HFFc6 (cell line): ENCODE results near the gene HNRNPL. TPM values are rescaled to one million over a fixed set of nuclear protein-coding genes. Genes with fewer than 3 reads are reported as not detected.
"Not testable (repeated sequence)": the region's sequence is repeated elsewhere in the genome, so short reads cannot be mapped to it uniquely, and the experiment has no call there.

Source experiments
- DNase-seq: peaks from one replicate; pipeline ENCODE4 v3.0.0-alpha.2; 2018
- H3K27ac Mint-ChIP-seq: 2 replicates; pipeline ENCODE4 v1.8.0; 2020; ENCODE audit warnings: mild to moderate bottlenecking, mixed read lengths
- H3K27me3 Mint-ChIP-seq: 2 replicates; pipeline ENCODE4 v1.8.0; 2021; ENCODE audit warnings: mild to moderate bottlenecking, moderate library complexity, mixed read lengths; ENCODE audit not compliant: insufficient read depth
- H3K36me3 Mint-ChIP-seq: 2 replicates; pipeline ENCODE4 v1.8.0; 2021; ENCODE audit warnings: low read depth, mixed read lengths
- H3K4me1 Mint-ChIP-seq: 2 replicates; pipeline ENCODE4 v1.8.0; 2020; ENCODE audit warnings: low read depth, mixed read lengths
- H3K4me3 Mint-ChIP-seq: 2 replicates; pipeline ENCODE4 v1.8.0; 2020; ENCODE audit warnings: mild to moderate bottlenecking, moderate library complexity, mixed read lengths
- H3K9me3 Mint-ChIP-seq: 2 replicates; pipeline ENCODE4 v1.8.0; 2020; ENCODE audit warnings: mild to moderate bottlenecking, mixed read lengths
- total RNA-seq, 6 experiments: library from RNA; stranded (reverse); fragmentation: NEBNext Ultra II Directional; extraction: Animal tissue kit (Norgen Biotek cat#: 25700); gene quantifications; 2 replicates in 1 of 6; 3 replicates in 5 of 6; pipeline ENCODE4 v1.2.3, GENCODE V29; 2021
- TF ChIP-seq, protein P1 (sequence below): fragments of 200-600 bp; sonication (generic); IDR thresholded peaks from 2 replicates; pipeline ENCODE4 v1.5.0; 2021; ENCODE audit warnings: antibody characterized with exemption, mild to moderate bottlenecking

The HNRNPL gene
- total RNA-seq, 6 experiments from 2014 or later: 337 to 467 (median 441) TPM

DNA sequence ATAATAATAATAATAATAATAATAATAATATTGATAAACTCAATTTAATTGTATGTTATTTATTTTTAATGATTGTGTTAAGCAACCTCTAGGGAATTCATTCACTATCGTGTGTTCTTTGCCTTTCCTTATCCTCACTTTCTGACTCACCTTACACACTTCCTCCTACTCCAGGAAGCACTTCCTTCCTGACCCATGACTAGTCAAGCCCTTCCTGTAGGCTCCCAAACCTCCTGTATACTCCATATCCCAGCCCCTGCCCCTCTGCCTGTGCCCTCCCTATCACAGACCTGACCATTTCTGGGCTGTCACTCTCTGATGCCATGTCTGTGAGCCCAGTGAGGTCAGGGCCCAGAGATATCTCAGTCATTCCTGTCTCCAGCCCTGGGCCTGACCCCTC is 44.6 kb downstream of the HNRNPL start:
- Mint-ChIP-seq H3K27me3 (no peaks in the 10 kb centered on the region; the same call in none of the 2 replicates), H3K9me3 (no peaks in the 10 kb centered on the region), H3K36me3 (no peaks in the 10 kb centered on the region), H3K4me3 (no peak overlapping the region), H3K27ac (no peak overlapping the region; the same call in 1 of the 2 replicates), H3K4me1 (peaks cover 5% of the 10 kb centered on the region)
- DNase-seq: no peak
- TF ChIP-seq, protein P1, sequence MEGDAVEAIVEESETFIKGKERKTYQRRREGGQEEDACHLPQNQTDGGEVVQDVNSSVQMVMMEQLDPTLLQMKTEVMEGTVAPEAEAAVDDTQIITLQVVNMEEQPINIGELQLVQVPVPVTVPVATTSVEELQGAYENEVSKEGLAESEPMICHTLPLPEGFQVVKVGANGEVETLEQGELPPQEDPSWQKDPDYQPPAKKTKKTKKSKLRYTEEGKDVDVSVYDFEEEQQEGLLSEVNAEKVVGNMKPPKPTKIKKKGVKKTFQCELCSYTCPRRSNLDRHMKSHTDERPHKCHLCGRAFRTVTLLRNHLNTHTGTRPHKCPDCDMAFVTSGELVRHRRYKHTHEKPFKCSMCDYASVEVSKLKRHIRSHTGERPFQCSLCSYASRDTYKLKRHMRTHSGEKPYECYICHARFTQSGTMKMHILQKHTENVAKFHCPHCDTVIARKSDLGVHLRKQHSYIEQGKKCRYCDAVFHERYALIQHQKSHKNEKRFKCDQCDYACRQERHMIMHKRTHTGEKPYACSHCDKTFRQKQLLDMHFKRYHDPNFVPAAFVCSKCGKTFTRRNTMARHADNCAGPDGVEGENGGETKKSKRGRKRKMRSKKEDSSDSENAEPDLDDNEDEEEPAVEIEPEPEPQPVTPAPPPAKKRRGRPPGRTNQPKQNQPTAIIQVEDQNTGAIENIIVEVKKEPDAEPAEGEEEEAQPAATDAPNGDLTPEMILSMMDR: no peak

DNA sequence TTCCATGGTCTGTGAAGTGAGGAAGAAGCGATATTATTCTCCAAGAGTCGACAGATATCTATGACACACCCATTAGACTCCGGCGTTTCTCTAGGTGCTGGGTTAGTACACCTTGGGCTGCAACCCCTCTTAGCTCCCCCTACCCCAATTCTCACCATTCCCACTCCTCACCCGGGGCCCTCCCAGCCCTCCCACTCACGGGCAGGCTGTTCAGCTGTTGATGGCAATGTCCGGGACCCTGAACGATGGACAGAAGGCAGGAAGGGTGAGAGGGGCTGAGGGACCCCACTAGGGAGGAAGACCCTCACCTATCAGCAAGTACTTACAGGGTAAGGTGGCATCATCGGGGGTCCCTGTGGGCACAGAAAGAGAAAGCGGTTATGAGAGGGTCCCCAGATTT is 46.2 kb downstream of the HNRNPL start:
- Mint-ChIP-seq H3K4me1 (peaks cover 12% of the 10 kb centered on the region), H3K27me3 (no peaks in the 10 kb centered on the region; the same call in none of the 2 replicates), H3K36me3 (no peaks in the 10 kb centered on the region), H3K4me3 (no peak overlapping the region), H3K9me3 (no peaks in the 10 kb centered on the region), H3K27ac (no peak overlapping the region)
- DNase-seq: no peak
- TF ChIP-seq, protein P1: no peak

DNA sequence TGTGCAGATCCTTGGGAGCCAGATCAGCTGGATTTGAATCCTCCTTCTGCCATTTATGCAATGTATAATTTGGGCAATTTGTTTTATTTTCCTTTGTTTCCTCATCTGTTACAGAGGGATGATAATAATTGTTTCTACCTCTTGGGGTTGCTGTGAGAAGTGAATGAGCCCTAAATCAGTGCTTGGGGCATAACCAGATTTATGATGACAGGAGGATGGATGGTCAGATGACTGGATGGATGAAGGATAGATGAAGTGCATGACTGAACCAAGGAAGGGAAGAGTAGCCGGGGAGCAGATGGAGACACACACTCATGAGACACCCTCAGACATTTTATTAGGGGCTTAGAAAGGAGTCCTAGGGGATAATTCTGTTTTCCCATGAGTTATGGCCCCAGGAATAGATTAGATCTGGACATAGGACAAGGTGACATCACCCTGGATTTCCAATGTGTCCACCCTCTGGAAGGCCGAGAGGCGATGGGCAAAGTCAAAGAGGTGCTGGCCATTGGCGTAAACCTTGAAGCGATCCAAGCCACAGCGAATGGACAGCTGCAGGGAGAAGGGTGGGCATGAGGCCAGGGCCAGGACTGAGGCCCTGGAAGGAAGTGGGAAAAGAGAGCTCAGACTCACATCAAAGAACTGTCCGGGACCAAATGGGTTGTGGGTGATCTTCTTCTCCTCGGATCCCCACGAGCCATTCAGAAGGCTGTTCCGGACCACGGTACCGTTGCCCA is 48.3 kb downstream of the HNRNPL start:
- Mint-ChIP-seq H3K27me3 (no peaks in the 10 kb centered on the region; the same call in 1 of the 2 replicates), H3K27ac (no peak overlapping the region), H3K36me3 (no peaks in the 10 kb centered on the region), H3K9me3 (no peaks in the 10 kb centered on the region), H3K4me1 (peaks cover 12% of the 10 kb centered on the region), H3K4me3 (no peak overlapping the region)
- no peak for DNase-seq
- TF ChIP-seq, protein P1: no peak

DNA sequence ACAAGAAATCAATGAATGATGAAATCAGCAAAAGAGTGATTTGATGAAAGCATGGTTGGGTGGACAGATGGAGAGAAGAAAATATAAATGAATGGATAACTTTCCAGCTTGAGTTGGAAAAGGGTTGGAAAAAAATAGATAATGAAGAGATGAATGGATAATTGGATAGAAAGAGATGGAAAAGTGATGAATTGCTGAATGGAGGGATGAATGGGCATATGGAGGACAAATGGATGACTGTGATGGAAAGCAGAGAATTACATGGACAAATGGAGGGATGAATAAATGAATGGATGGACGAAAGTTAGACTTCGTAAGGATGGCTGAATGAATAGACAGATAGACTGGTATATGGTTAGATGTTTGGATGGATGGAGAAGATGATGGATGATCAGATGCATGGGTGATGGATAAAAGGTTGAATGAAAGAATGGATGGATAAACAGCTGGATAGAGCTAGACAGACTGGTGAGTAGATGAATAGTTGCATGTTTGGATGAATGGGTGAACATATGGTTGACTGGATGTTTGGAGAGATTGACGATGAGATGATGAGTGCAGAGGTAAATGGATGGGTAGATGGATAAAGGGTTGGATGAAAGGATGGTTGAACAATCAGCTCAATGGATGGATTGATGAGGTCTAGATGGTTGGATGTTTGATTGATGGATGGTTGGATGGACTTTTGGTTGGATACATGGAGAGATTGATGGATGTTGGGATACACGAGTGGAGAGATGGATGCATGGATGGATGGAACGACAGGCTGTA is 49.0 kb downstream of the HNRNPL start:
- H3K27me3 Mint-ChIP-seq: peaks cover 2% of the 10 kb centered on the region; the same call in 1 of the 2 replicates
- no peaks in the 10 kb centered on the region for H3K9me3 Mint-ChIP-seq
- H3K4me1 Mint-ChIP-seq: peaks cover 12% of the 10 kb centered on the region
- TF ChIP-seq, protein P1: no peak
- DNase-seq: no peak
- no peak overlapping the region for H3K4me3 Mint-ChIP-seq
- H3K36me3 Mint-ChIP-seq: no peaks in the 10 kb centered on the region
- H3K27ac Mint-ChIP-seq: no peak overlapping the region

DNA sequence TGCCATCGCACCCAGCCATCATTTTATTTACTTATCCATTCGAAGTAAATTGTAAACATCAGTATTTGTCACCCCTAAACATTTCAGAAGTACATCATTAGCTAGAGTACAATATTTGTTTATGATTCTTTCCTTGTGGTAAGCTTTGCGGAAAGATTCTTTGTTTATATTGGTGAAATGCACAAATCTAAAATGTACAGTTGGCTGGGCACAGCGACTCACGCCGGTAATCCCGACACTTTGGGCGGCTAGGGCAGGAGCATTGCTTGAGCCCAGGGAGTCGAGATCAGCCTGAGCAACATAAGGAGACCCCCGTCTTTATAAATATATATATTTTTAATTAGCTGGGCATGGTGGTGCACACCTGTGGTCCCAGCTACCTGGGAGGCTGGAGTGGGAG is 50.7 kb downstream of the HNRNPL start:
- H3K4me3 Mint-ChIP-seq: no peak overlapping the region
- no peaks in the 10 kb centered on the region for H3K36me3 Mint-ChIP-seq
- peaks cover 7% of the 10 kb centered on the region for H3K4me1 Mint-ChIP-seq
- DNase-seq: no peak
- H3K27ac Mint-ChIP-seq: no peak overlapping the region; the same call in 1 of the 2 replicates
- H3K27me3 Mint-ChIP-seq: peaks cover 2% of the 10 kb centered on the region; the same call in 1 of the 2 replicates
- TF ChIP-seq, protein P1: no peak
- H3K9me3 Mint-ChIP-seq: no peaks in the 10 kb centered on the region

DNA sequence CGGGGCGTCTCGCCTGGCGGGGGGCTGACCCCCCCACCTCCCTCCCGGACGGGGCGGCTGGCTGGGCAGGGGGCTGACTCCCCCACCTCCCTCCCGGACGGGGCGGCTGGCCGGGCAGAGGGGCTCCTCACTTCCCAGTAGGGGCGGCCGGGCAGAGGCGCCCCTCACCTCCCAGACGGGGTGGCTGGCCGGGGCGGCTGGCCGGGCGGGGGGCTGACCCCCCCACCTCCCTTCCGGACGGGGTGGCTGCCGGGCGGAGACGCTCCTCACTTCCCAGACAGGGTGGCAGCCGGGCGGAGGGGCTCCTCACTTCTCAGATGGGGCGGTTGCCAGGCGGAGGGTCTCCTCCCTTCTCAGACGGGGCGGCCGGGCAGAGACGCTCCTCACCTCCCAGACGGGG is 52.0 kb downstream of the HNRNPL start:
- not testable (repeated sequence) for H3K36me3 Mint-ChIP-seq, H3K4me3 Mint-ChIP-seq

More for the DNA sequence above, 52.0 kb downstream of the HNRNPL start:
- not testable (repeated sequence) for H3K27me3 Mint-ChIP-seq, H3K27ac Mint-ChIP-seq, H3K9me3 Mint-ChIP-seq, DNase-seq
- peaks cover 14% of the 10 kb centered on the region for H3K4me1 Mint-ChIP-seq
